Measurements from ENCODE around the gene CNGA1. TPM values are rescaled to one million over a fixed set of nuclear protein-coding genes. Genes with fewer than 3 reads are reported as not detected.
"Not testable (repeated sequence)": the region's sequence is repeated elsewhere in the genome, so short reads cannot be mapped to it uniquely, and the experiment has no call there.

The CNGA1 gene
- total RNA-seq, 1 donor from 2014 or later: not detected

GRCh38 chr4:48032721-48033120 is 16.2 kb upstream of the CNGA1 start:
- intact Hi-C loops (cut with micrococcal nuclease): loop anchor here (1.0 kb wide), 2 partner anchors 55 to 77 kb away; no protein-coding TSS in a partner anchor

GRCh38 chr4:48031802-48032525 is 15.5 kb upstream of the CNGA1 start:
- intact Hi-C loops (cut with micrococcal nuclease): no loop called here

GRCh38 chr4:48030470-48030869 is 14.0 kb upstream of the CNGA1 start:
- intact Hi-C loops (cut with micrococcal nuclease): no loop called here

- intact Hi-C loops (cut with micrococcal nuclease): no loop called here
Observed at GRCh38 chr4:48028696-48029095, 12.2 kb upstream of the CNGA1 start.

GRCh38 chr4:48027653-48028052 is 11.2 kb upstream of the CNGA1 start:
- intact Hi-C loops (cut with micrococcal nuclease): no loop called here

- intact Hi-C loops (cut with micrococcal nuclease): no loop called here
Observed at GRCh38 chr4:48025005-48025404, 8.5 kb upstream of the CNGA1 start.

GRCh38 chr4:48024522-48024921 is 8.0 kb upstream of the CNGA1 start:
- intact Hi-C loops (cut with micrococcal nuclease): no loop called here

GRCh38 chr4:48022192-48022799 is 5.8 kb upstream of the CNGA1 start:
- intact Hi-C loops (cut with micrococcal nuclease): no loop called here

GRCh38 chr4:48021100-48021499 is 4.6 kb upstream of the CNGA1 start:
- intact Hi-C loops (cut with micrococcal nuclease): no loop called here

- intact Hi-C loops (cut with micrococcal nuclease): loop anchor here (5.0 kb wide), 1 partner anchor 324 kb away; the partner anchor contains the start of gene SLAIN2
Observed at GRCh38 chr4:48018112-48018511, 1.6 kb upstream of the CNGA1 start.

GRCh38 chr4:48017108-48017571 is 659 bp upstream of the CNGA1 start:
- intact Hi-C loops (cut with micrococcal nuclease): loop anchor here (2.0 to 5.0 kb wide), 2 partner anchors 102 to 325 kb away; partner anchors contain the start of genes NFXL1 and SLAIN2

GRCh38 chr4:48015678-48016077 is 803 bp downstream of the CNGA1 start:
- intact Hi-C loops (cut with micrococcal nuclease): loop anchor here (1.0 to 5.0 kb wide), 4 partner anchors 101 to 327 kb away; partner anchors contain the start of genes NFXL1 and SLAIN2

- intact Hi-C loops (cut with micrococcal nuclease): loop anchor here (5.0 kb wide), 1 partner anchor 327 kb away; the partner anchor contains the start of gene SLAIN2
Observed at GRCh38 chr4:48015216-48015615, 1.3 kb downstream of the CNGA1 start.

- intact Hi-C loops (cut with micrococcal nuclease): no loop called here
Observed at GRCh38 chr4:48012824-48013223, 3.7 kb downstream of the CNGA1 start.

- intact Hi-C loops (cut with micrococcal nuclease): no loop called here
Observed at GRCh38 chr4:48011722-48012121, 4.8 kb downstream of the CNGA1 start.

GRCh38 chr4:48010906-48011305 is 5.6 kb downstream of the CNGA1 start:
- intact Hi-C loops (cut with micrococcal nuclease): not testable (repeated sequence)

- intact Hi-C loops (cut with micrococcal nuclease): no loop called here
Observed at GRCh38 chr4:48008021-48008596, 8.4 kb downstream of the CNGA1 start.

- intact Hi-C loops (cut with micrococcal nuclease): no loop called here
Observed at GRCh38 chr4:48005781-48006180, 10.7 kb downstream of the CNGA1 start.

GRCh38 chr4:48003568-48003967 is 12.9 kb downstream of the CNGA1 start:
- intact Hi-C loops (cut with micrococcal nuclease): loop anchor here (1.0 kb wide), 2 partner anchors 84 to 138 kb away; no protein-coding TSS in a partner anchor

- intact Hi-C loops (cut with micrococcal nuclease): no loop called here
Observed at GRCh38 chr4:48002267-48002666, 14.2 kb downstream of the CNGA1 start.

- intact Hi-C loops (cut with micrococcal nuclease): no loop called here
Observed at GRCh38 chr4:47996021-47996420, 20.5 kb downstream of the CNGA1 start.

GRCh38 chr4:47992475-47992874 is 24.0 kb downstream of the CNGA1 start:
- intact Hi-C loops (cut with micrococcal nuclease): not testable (repeated sequence)
